KOPT-K1 (cell line): ENCODE measurements around the gene BAIAP2L1.

Source experiments
- H3K27ac ChIP-seq: fragments of 200-600 bp; sonication (generic); 2 replicates; pipeline ENCODE4 v1.5.1; 2016; ENCODE audit warnings: antibody characterized with exemption, mild to moderate bottlenecking, low read depth, low read length; ENCODE audit not compliant: poor library complexity, severe bottlenecking
- H3K36me3 ChIP-seq: fragments of 200-600 bp; sonication (generic); 2 replicates; pipeline ENCODE4 v1.5.1; 2017; ENCODE audit warnings: antibody characterized with exemption, mild to moderate bottlenecking, low read length, moderate library complexity; ENCODE audit not compliant: insufficient read depth
- H3K9me3 ChIP-seq: fragments of 200-600 bp; sonication (generic); 2 replicates; pipeline ENCODE4 v1.5.1; 2017; ENCODE audit warnings: antibody characterized with exemption, low read length, mild to moderate bottlenecking; ENCODE audit not compliant: insufficient read depth, poor library complexity, severe bottlenecking

Gene BAIAP2L1

DNA sequence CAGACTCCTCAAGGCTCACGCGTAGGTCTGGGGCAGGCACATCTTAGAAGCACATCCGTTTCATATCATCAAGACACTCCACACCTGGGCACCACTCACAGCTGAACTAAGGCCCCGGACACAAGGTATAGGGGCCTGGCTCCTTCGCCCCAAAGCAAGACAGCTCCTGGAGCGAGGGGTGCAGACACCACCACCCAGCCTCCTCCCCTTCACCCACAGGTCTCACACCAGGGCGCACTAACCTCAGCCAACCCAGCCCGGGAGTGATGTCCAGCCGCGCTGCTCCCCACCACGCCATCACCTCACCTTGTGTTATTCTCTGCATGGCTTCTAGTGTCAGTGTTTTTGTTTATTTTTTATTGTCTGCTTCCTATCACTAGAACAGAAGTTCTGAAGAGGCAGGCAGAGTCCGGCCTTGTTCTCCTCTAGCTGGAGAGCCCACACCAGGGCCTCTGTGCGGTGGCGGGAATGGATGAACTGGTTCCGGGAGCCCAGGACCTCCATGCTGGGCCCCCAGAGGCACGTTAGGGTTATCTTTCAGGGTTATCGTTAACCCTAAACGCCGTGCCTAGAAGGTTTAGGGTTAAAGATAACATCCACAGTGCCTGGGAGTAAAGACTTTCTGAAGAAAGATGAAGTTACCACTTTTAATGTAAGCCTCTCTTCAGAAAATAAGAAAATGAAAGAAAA is 97.6 kb downstream of the BAIAP2L1 start:
- H3K27ac ChIP-seq: no peak overlapping the region
- no peaks in the 10 kb centered on the region for H3K36me3 ChIP-seq
- H3K9me3 ChIP-seq: no peaks in the 10 kb centered on the region

DNA sequence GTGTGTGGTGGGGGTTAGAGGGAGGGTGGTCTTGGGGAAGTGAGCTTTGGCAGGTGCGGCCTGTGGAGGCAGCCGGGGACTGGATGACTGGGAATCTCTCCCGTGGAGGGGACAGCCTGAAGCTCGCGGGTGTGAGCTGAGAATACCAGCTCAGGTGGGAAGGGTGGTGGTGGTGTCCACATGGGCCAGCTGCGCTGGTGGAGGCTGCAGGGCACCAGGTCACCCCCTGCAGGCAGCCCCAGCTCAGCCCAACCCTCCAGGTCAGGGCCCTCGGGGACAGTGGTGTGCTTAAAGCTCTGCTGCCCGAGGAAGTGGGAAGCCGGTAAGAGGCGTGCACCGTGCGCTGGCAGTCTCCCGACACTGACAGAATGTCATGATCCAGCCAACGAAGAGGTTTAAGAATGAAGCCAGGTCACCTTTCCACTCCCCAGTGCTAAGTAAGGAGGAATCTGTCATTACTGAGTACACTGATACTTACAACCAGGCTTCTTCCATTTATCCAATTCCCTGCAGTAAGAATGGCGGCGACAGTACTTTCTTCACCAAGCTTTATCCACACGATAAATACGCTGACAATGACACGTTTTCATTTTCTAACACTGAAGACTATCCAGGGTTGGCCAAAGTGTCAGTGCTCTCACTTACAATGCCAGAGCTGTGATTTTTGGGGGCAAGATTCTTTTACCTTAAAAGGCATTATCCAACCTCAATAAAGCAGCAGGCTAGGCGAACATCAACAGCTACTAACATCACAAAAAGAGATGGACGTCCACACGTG is 99.0 kb downstream of the BAIAP2L1 start:
- no peak overlapping the region for H3K27ac ChIP-seq
- no peaks in the 10 kb centered on the region for H3K9me3 ChIP-seq
- no peaks in the 10 kb centered on the region for H3K36me3 ChIP-seq

DNA sequence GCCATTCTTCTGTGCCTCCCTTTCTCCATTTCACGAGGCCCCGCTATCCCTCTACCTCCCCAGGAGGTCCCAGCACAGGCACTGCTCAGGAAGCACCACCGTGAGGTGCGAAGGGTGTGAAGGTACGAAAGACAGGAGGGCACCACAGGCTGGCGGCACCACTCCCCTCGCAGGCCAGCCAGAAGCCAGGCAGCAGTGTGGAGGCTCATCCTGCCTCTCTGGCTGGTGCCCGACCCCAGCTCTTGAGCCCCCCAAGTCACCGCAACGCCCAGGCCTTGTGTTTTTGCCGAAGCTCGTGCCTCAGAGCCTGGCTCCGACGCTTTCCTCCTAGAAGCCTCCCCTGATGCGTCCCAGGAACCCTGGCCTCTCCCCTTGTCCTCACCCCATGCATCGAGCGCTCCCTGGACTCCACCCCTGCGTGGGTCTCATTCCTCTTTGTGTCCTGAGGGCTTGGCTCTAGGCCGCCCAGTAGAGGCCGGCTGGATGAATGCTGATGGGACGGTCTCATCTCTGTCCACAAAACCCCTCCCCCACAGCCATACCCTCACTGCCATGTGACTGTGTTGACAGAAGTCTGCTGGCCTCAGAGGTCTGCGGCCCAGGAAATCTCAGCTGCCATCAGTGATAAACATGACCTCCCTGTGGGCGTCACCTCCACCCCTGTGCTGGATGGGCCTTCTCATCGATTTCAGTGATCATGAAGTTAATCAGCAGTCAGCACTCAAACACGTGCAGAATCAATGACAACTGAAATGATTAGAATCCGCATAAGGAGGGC is 100.1 kb downstream of the BAIAP2L1 start:
- Histone ChIP-seq H3K27ac (no peak overlapping the region), H3K36me3 (no peaks in the 10 kb centered on the region), H3K9me3 (no peaks in the 10 kb centered on the region)

DNA sequence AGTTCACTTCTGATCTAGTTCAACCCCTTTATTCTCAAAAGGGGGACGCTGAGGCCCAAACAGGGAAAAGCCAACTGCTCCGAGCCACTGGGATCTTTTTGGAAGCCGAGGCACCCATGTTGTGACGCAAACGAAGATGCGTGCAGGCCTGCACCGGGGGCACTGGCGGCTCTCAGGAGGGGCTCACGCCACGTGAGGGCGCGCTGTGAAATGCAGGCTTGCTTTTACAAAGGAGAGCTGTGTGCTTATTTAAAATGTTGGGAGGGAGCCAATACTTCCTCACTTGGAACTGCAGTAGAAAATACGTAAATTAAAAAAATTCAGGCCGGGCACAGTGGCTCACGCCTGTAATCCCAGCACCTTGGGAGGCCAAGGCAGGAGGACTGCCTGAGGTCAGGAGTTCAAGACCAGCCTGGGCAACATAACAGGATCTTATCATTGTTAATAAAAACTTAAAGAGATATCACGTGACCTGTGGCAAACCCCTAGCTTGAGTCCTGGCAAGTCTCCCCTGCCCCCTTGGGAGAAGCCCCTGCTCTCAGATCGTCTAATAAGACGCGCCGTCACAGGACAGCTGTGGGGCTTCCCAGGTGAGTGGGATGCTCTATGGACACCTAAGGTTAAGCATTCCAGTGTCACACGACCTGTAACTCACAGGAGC is 103.1 kb downstream of the BAIAP2L1 start:
- Histone ChIP-seq H3K9me3 (no peaks in the 10 kb centered on the region), H3K36me3 (peaks cover 7% of the 10 kb centered on the region; the same call in 1 of the 2 replicates), H3K27ac (no peak overlapping the region)

DNA sequence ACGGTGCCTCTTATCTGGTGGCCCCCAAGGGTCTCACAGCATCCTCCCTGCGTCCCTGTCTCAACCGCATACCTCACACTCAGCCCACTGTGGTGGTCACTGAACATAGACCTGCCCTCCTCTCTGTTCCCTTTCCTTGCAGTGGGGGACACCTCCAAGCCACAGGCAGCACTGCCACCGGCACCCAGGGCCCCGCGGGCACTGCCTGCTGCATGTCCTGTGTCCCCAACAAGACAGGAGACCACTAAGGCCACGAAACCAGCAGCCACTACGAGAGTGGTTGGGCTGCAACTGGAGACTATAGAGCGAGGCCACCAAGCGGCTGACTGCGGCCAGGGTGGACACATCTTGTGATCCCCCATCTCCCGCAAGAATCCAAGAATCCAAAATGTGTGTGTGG is 104.1 kb downstream of the BAIAP2L1 start:
- Histone ChIP-seq H3K9me3 (no peaks in the 10 kb centered on the region), H3K36me3 (peaks cover 15% of the 10 kb centered on the region), H3K27ac (no peak overlapping the region)

DNA sequence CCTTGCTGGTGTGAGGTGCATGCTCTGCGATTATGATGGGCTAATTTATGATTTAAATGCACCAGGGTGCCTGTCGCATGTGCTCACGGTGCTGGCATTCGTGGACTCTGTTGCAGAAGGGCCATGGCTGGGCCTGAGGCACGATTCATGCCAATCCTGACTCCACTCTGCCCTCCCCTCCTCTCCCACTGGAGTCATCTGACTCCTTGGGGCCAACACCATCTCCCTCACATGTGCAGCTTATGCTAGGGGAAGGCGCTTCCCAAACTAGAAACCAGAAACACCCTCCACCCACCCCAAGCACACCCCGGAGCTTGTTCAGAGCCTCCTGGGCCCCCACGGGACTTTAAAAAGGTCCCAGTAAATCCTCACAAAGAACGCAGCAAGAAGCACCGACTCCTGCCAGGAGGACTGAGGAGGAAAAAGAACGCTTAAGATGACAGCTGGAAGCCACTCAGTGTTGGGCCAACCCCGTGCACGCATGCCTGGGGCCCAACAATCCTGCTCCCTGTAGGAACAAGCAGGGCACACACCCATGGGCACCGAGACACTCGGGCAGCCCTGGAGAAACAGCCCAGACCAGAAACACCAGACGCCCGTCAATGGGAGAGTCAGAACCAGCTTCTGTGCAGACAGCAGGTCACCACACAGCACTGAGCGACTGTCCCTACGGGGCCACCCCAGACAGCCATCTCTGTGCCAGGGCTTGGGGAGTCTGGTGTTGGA is 105.3 kb downstream of the BAIAP2L1 start:
- H3K9me3 ChIP-seq: no peaks in the 10 kb centered on the region
- H3K27ac ChIP-seq: no peak overlapping the region
- peaks cover 18% of the 10 kb centered on the region for H3K36me3 ChIP-seq

DNA sequence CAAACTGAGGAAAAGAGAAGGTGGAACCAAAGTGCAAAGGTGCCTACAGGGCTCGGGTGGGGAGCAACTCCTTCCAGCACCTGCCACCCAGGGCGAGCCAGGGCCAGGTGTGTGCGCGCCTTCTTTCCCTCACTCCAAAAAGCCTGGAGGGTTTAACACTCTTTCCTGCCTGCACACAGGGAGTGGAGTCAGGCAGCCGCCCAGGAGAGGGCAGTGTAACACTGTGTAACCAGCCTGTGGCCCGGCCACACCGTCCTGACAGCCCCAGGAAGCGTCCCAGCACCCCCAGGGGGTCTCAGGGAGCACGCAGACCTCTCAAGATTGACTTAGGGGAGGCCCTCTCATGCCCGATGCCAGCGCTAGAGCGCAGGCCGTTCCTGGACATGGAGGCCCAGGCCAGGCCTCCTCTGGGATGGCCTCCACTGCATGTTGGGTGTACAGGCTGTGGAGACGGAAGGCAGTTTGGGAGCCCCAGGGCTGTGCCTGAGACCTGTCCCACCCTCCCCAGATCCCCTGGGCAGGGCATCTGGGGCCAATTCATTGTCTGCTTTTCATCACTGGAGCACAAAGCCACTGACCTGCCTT is 106.0 kb downstream of the BAIAP2L1 start:
- no peaks in the 10 kb centered on the region for H3K9me3 ChIP-seq
- H3K27ac ChIP-seq: no peak overlapping the region
- peaks cover 18% of the 10 kb centered on the region for H3K36me3 ChIP-seq

DNA sequence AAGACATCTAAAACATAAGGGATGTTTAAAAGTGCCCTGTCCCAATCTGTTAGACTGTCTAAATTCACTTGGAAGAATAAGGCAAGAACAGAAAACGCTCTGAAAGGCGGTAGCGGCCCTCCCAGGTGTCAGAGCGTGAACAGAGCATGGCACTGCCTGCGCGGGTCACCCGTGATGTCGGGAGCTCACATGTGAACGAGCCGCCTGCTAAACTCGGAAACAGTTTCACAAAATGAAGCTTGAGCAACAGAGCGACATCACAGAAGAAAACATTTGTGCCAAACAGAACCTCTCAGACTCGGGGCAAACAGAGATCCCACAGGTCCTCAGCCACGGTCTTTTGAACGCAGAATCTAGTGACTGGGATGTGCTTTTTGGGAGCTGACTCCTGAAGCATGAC is 106.6 kb downstream of the BAIAP2L1 start:
- Histone ChIP-seq H3K36me3 (peaks cover 18% of the 10 kb centered on the region), H3K9me3 (no peaks in the 10 kb centered on the region), H3K27ac (no peak overlapping the region)

DNA sequence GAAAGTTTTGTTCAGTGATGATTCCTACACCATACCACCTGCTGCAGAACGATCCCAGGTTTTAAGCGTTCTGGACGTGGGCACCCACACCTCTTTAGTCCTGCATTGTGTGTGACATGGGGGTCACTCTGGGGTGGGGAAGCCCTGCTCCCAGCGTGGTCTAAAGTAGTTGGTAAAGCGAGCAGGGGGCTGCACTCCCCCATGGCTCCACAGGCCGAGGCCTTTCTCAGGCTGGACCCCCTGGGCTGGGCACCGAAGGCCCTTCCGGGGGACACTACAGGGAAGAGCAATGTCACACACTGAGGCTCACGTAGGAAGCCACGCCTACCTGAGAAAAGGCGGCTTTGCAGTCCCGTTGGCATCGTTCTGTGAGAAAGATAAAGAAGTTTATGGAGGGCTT is 107.1 kb downstream of the BAIAP2L1 start:
- peaks cover 18% of the 10 kb centered on the region for H3K36me3 ChIP-seq
- H3K9me3 ChIP-seq: no peaks in the 10 kb centered on the region
- H3K27ac ChIP-seq: no peak overlapping the region

DNA sequence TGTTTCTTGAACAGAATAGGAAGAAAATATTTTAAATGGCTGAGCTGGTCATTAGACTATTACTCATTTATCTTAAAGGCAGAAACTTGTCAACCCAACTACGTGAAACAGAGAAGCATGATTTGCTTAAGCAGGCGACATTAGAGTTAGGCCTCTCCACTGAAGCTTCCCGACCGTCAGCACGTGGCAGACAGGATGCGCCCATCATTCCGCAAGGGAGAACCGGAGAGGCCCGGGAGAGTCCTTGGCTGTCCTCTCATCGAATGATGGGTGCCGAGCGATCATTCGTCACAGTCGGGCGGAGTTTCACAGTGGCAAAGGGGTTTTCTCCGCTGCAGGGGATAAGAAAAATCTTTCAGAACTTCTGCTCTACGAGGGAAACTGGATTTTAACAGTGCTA is 107.6 kb downstream of the BAIAP2L1 start:
- H3K27ac ChIP-seq: no peak overlapping the region
- no peaks in the 10 kb centered on the region for H3K9me3 ChIP-seq
- peaks cover 18% of the 10 kb centered on the region for H3K36me3 ChIP-seq

DNA sequence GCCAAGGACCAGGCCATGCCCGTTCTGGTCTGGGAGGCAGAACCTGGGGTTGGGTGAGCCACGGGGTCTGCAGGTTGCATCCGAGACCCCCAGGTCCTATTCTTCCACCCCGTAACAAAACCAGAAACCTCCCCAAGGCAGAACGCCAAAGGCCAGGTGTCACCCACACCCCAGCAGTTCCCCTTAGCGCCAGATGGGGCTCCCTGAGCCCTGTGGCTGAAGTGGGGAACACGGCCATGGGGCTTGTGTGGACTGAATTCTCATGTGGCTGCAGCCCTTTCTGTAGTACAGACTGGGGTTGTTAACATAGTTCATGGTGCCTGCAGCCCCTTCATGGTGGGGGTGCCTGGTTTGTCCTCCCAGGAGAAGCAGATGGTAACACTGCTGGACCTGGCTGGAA is 109.2 kb downstream of the BAIAP2L1 start:
- Histone ChIP-seq H3K9me3 (no peaks in the 10 kb centered on the region), H3K27ac (no peak overlapping the region), H3K36me3 (peaks cover 18% of the 10 kb centered on the region)

DNA sequence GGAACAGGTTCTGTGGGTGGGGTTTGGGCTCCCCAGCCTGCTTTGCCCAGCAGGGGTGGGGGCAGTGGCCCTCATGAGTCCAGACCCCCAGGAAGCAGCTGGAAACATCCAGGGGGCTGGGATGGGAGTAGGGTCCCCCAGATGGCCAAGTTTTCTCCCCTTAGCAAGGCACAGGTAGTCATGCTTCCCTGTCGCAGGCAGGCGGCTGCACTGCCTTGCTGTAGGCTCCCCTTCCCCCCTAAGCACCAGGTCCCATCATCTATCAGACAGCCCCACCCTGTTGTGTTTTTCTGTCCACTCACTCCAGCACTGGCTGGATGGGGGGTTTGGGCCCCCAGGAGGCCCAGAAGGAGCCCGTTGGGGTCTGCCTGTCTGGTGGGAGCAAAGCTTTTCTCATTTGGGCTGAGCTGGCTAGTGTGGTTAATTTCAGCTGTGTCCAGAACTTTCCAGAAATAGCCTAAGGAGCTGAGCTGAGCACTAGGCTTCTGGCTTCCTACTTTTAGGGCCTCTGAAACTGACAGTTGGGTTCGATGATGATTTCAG is 111.5 kb downstream of the BAIAP2L1 start:
- Histone ChIP-seq H3K36me3 (peaks cover 18% of the 10 kb centered on the region), H3K27ac (no peak overlapping the region), H3K9me3 (no peaks in the 10 kb centered on the region)

DNA sequence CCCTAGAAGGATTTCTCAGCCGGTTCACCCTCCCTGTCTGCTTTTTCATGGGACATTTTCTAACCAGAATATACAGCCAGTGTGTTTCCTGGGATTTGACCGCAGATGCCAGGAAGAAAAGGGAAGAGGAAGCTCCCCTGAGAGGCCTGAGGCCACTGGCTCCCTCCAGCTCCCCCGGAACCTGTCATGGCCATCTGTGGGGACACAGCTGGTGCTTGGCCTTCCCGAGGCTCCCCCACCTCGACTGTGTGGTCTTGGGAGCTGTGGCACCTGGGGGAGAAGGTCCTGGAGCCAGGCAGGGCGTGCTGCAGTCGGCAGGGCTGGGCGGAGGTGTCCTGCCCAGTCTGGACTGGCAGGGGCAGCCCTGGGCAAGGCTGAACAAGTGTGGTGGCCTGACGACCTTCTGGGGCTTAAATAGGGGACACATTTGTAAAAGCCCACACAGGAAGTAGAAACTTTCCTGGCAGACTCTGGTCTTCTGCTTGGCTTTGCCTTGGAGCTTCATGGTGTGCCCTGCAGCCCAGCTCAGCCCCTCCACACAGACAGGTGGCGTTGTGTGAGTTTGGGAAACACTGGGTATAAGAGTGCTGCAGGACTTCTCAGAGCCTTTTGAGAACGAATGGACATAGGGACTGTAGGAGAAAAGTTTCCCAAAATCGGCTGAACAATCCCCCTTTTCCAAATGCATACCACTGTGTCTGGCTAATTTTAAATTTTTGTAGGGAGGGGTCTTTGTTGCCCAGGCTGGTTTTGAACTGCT is 112.6 kb downstream of the BAIAP2L1 start:
- no peak overlapping the region for H3K27ac ChIP-seq
- H3K36me3 ChIP-seq: peaks cover 15% of the 10 kb centered on the region
- no peaks in the 10 kb centered on the region for H3K9me3 ChIP-seq
